Panc1 (cell line): ENCODE results near the gene KCNA10. TPM values are rescaled to one million over a fixed set of nuclear protein-coding genes. Genes with fewer than 3 reads are reported as not detected.
A peak's percentile ranks its signal among the peaks of the same experiment; 100 is the strongest.

Source experiments
- ATAC-seq: fragments of 200-7000 bp; cut with Tn5 transposase; 2 replicates; pipeline ENCODE4 v1.9.1; 2020; ENCODE audit warnings: mild to moderate bottlenecking, moderate library complexity
- BruUV-seq: library from RNA; stranded (reverse); fragments of 400-500 nt; replicated peaks from 2 replicates; lab custom pipeline; 2021; lab: Mats Ljungman, UMichigan
- CTCF ChIA-PET: fragments of 300-600 bp; sonication (Branson Sonifier 250); formaldehyde crosslinking; loops from one replicate; lab custom pipeline; 2022; ENCODE audit warnings: antibody characterized with exemption; lab: Charles Lee
- POLR2A ChIA-PET: fragments of 300-600 bp; sonication (Branson Sonifier 250); formaldehyde crosslinking; loops from one replicate; lab custom pipeline; 2022; ENCODE audit warnings: antibody characterized with exemption; lab: Charles Lee
- DNase-seq: peaks from one replicate; pipeline ENCODE4 v3.0.0-alpha.2; 2010; ENCODE audit warnings: low read depth, low spot score
- H3K27ac ChIP-seq: 2 replicates; pipeline ENCODE4 v1.5.1; 2011; ENCODE audit warnings: mild to moderate bottlenecking, low read length, inconsistent platforms
- H3K27me3 ChIP-seq: fragments of 200-500 bp; sonication (Bioruptor generic); 2 replicates; pipeline ENCODE4 v1.6.0; 2014; ENCODE audit warnings: low read length, inconsistent platforms; ENCODE audit not compliant: control insufficient read depth, insufficient read depth
- H3K36me3 ChIP-seq: fragments of 200-500 bp; sonication (Bioruptor generic); 2 replicates; pipeline ENCODE4 v1.5.1; 2014; ENCODE audit warnings: inconsistent platforms, mild to moderate bottlenecking, low read length, moderate library complexity; ENCODE audit not compliant: control insufficient read depth, insufficient read depth
- H3K4me1 ChIP-seq: 2 replicates; pipeline ENCODE4 v1.5.1; 2011; ENCODE audit warnings: inconsistent platforms, mild to moderate bottlenecking, low read length, moderate library complexity; ENCODE audit not compliant: control insufficient read depth, insufficient read depth
- H3K4me3 ChIP-seq, 2 experiments: 2 replicates each; pipeline ENCODE4 v1.5.1; 2011 to 2012; ENCODE audit warnings: low read depth in 2 of 2, low read length in 2 of 2, mild to moderate bottlenecking in 2 of 2, inconsistent platforms in 1 of 2, moderate library complexity in 1 of 2
- H3K9me3 ChIP-seq: fragments of 200-500 bp; sonication (Bioruptor generic); 2 replicates; pipeline ENCODE4 v1.5.1; 2014; ENCODE audit warnings: low read depth, mild to moderate bottlenecking, inconsistent platforms, low read length, moderate library complexity; ENCODE audit not compliant: control insufficient read depth, insufficient read depth
- POLR2AphosphoS5 ChIP-seq: IDR thresholded peaks from 2 replicates; pipeline ENCODE4 v1.6.1; 2012; ENCODE audit warnings: mild to moderate bottlenecking, low read depth, low read length, moderate library complexity
- SIN3A ChIP-seq: IDR thresholded peaks from 2 replicates; pipeline ENCODE4 v1.6.1; 2012; ENCODE audit warnings: low read depth, mild to moderate bottlenecking, low read length, moderate library complexity, borderline replicate concordance; ENCODE audit not compliant: insufficient read depth
- TCF7L2 ChIP-seq: IDR thresholded peaks from 2 replicates; pipeline ENCODE4 v1.6.1; 2011; ENCODE audit warnings: mild to moderate bottlenecking, low read depth, low read length, inconsistent platforms
- in situ Hi-C: cut with HindIII; loops from 2 replicates; pipeline ENCODE4 v1.10.0; 2016; ENCODE audit warnings: low sequenced_read_pairs, low pct_unique_long_range_greater_than_20kb
- intact Hi-C: fragments of 100-400 bp; cut with micrococcal nuclease; formaldehyde crosslinking; loops from one replicate; pipeline ENCODE4 v1.10.0; 2022; ENCODE audit not compliant: unreplicated experiment
- total RNA-seq: library from RNA; stranded (reverse); gene quantifications from one replicate; pipeline ENCODE4 v1.2.1, GENCODE V29; 2021; ENCODE audit not compliant: unreplicated experiment
- TF ChIP-seq, protein P1 (sequence below): fragments of 450-650 bp; IDR thresholded peaks from 2 replicates; pipeline ENCODE4 v1.5.1; 2017; ENCODE audit warnings: mild to moderate bottlenecking
- TF ChIP-seq, protein P2 (sequence below), 2 experiments: IDR thresholded peaks; 2 replicates each; pipeline ENCODE4 v1.6.1; 2011 to 2012; ENCODE audit warnings: low read depth in 2 of 2, control low read depth in 1 of 2, low read length in 1 of 2, mild to moderate bottlenecking in 1 of 2, moderate library complexity in 1 of 2; ENCODE audit not compliant: insufficient read depth in 1 of 2

KCNA10 gene
- total RNA-seq, 1 experiment from 2014 or later, result not detected

DNA sequence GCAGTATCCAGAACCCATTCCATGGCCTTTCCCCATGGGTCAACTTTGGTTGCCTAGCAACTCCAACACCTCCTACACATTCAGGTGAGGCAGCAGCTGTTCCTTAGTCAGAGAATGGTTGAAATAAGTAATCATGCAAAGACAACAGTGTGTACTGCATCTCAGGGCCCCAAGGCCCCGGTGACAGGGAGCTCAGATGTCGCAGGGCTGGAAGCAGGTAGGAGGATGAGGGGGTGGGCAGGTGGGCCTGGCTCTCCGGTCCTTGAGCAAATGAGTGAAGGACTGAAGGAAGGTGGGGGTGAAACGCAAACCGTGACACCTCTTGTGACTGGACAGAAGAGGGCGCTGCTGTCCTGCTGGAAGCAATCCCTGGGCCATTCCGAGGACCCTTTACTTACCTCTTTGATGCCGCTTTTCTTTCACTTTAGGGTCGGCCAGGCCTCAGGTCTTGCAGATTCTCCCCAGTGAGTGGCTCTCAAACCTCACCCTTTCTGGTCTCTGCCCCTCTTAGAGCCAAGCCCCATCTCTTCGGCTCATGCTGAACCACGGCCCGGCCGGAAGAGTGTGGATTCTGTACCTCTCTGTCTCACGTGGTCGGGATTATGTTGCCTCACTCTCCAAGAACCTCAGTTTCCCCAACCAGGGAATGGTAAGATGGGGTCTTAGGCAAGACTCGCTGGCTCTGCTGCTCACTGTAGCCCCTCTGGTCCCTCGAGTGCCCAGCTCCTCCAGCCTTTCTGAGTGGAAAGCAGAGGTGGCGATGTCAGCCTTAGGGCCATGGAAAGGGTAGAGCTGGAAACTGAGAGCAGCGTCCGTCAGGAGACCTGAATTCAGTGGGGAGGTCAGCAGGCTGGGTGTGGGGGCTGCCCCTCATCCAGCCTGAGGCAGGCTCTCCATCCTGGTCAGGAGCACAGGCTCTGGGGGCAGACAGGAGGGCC, 5.6 kb upstream of the KCNA10 start:
- intact Hi-C loops, result loop anchor here (5.0 kb wide), 1 partner anchor 263 kb away; no protein-coding TSS in a partner anchor
- H3K27me3 ChIP-seq, result no peaks in the 10 kb centered on the region; the same call in 1 of the 2 replicates
- H3K36me3 ChIP-seq, result no peaks in the 10 kb centered on the region
- no peak overlapping the region for H3K4me3 ChIP-seq
- no TSS peak for BruUV-seq
- no peaks in the 10 kb centered on the region for H3K9me3 ChIP-seq
- CTCF ChIA-PET, result interaction anchor here (0.7 to 1.0 kb wide), 2 partner anchors 29 to 85 kb away, joined by 3 read pairs; no protein-coding TSS in a partner anchor
- ATAC-seq (peak; percentile 81), DNase-seq (peak; percentile 20)
- H3K27ac ChIP-seq, result no peak overlapping the region
- TF ChIP-seq SIN3A, result no peak
- TF ChIP-seq, protein P1, sequence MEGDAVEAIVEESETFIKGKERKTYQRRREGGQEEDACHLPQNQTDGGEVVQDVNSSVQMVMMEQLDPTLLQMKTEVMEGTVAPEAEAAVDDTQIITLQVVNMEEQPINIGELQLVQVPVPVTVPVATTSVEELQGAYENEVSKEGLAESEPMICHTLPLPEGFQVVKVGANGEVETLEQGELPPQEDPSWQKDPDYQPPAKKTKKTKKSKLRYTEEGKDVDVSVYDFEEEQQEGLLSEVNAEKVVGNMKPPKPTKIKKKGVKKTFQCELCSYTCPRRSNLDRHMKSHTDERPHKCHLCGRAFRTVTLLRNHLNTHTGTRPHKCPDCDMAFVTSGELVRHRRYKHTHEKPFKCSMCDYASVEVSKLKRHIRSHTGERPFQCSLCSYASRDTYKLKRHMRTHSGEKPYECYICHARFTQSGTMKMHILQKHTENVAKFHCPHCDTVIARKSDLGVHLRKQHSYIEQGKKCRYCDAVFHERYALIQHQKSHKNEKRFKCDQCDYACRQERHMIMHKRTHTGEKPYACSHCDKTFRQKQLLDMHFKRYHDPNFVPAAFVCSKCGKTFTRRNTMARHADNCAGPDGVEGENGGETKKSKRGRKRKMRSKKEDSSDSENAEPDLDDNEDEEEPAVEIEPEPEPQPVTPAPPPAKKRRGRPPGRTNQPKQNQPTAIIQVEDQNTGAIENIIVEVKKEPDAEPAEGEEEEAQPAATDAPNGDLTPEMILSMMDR, result peak; percentile 83
- in situ Hi-C loops, result no loop called here
- POLR2A ChIA-PET, result no interaction called here
- no peaks in the 10 kb centered on the region for H3K4me1 ChIP-seq

DNA sequence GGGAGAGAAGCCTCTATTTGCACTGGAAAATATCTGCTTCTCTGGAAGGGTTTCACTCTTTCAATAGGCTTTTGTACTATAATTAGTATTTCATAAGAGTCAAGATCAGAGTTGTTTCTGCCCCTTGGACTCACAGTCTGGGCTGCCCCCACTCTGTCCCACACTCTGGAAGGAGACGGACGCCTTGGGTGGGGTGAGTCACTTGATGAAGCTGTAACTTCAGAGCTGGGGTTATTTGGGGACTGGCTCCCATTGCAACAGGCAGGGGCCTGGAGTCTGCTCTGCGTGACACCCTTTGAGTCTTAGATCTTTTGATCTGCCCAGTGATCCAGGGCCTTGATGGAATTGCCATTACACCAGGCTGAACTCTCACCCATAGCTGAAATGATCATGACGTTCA, 4.0 kb upstream of the KCNA10 start:
- Histone ChIP-seq H3K27ac (no peak overlapping the region), H3K4me1 (no peaks in the 10 kb centered on the region), H3K27me3 (no peaks in the 10 kb centered on the region), H3K9me3 (no peaks in the 10 kb centered on the region), H3K4me3 (no peak overlapping the region), H3K36me3 (no peaks in the 10 kb centered on the region)
- intact Hi-C loops (loop anchor here (2.0 to 5.0 kb wide), 2 partner anchors 92 to 264 kb away; no protein-coding TSS in a partner anchor), in situ Hi-C loops (no loop called here)
- CTCF ChIA-PET, result no interaction called here
- POLR2A ChIA-PET, result no interaction called here
- DNase-seq (no peak), ATAC-seq (no peak)
- no TSS peak for BruUV-seq
- TF ChIP-seq, protein P2, sequence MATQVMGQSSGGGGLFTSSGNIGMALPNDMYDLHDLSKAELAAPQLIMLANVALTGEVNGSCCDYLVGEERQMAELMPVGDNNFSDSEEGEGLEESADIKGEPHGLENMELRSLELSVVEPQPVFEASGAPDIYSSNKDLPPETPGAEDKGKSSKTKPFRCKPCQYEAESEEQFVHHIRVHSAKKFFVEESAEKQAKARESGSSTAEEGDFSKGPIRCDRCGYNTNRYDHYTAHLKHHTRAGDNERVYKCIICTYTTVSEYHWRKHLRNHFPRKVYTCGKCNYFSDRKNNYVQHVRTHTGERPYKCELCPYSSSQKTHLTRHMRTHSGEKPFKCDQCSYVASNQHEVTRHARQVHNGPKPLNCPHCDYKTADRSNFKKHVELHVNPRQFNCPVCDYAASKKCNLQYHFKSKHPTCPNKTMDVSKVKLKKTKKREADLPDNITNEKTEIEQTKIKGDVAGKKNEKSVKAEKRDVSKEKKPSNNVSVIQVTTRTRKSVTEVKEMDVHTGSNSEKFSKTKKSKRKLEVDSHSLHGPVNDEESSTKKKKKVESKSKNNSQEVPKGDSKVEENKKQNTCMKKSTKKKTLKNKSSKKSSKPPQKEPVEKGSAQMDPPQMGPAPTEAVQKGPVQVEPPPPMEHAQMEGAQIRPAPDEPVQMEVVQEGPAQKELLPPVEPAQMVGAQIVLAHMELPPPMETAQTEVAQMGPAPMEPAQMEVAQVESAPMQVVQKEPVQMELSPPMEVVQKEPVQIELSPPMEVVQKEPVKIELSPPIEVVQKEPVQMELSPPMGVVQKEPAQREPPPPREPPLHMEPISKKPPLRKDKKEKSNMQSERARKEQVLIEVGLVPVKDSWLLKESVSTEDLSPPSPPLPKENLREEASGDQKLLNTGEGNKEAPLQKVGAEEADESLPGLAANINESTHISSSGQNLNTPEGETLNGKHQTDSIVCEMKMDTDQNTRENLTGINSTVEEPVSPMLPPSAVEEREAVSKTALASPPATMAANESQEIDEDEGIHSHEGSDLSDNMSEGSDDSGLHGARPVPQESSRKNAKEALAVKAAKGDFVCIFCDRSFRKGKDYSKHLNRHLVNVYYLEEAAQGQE (IDR thresholded peaks at IDR 0.05; ENCODE audit: insufficient read depth in 1 of 2, low read depth in 2 of 2, low read length in 1 of 2), result no peak
- TF ChIP-seq POLR2AphosphoS5, result no peak
- TF ChIP-seq SIN3A, result no peak
- TF ChIP-seq, protein P1, result no peak
- no peak for TF ChIP-seq TCF7L2
